ENCODE measurements around the gene PPFIA3.

GRCh38 chr19:49186108-49186507 is 66.8 kb downstream of the PPFIA3 start:
- no peak for TF ChIP-seq CTCF (IDR thresholded peaks at IDR 0.05)
- TF ChIP-seq JUND (IDR thresholded peaks at IDR 0.05) = no peak
- TF ChIP-seq USF1 (IDR thresholded peaks at IDR 0.05; ENCODE audit: borderline replicate concordance, low read depth) = no peak
- TF ChIP-seq EZH2phosphoT487 (IDR thresholded peaks at IDR 0.05; ENCODE audit: borderline replicate concordance, low read depth) = no peak
- TF ChIP-seq IRF3 (IDR thresholded peaks at IDR 0.05; ENCODE audit: low read depth, low read length) = no peak
- no peak for TF ChIP-seq TCF12 (IDR thresholded peaks at IDR 0.05)
- TF ChIP-seq POLR2AphosphoS5 (IDR thresholded peaks at IDR 0.05; ENCODE audit: low read depth, low read length) = no peak
- no peak for TF ChIP-seq USF2 (IDR thresholded peaks at IDR 0.05; ENCODE audit: borderline replicate concordance, low read depth, low read length)
- TF ChIP-seq FOXM1 (IDR thresholded peaks at IDR 0.05; ENCODE audit: low read depth) = no peak
- no peak for TF ChIP-seq FOXJ3 (CRISPR knock-in tag; IDR thresholded peaks at IDR 0.05)
- no peak for TF ChIP-seq EP300 (IDR thresholded peaks at IDR 0.05; ENCODE audit: borderline replicate concordance in 1 of 2, low read depth in 1 of 2, low read length in 1 of 2)
- no peak for TF ChIP-seq ZBTB33 (IDR thresholded peaks at IDR 0.05; ENCODE audit: borderline replicate concordance, low read depth)
- TF ChIP-seq GATA2 (CRISPR knock-in tag; IDR thresholded peaks at IDR 0.05) = no peak
- no peak for TF ChIP-seq REST (IDR thresholded peaks at IDR 0.05; ENCODE audit: low read depth, low read length)
